ENCODE measurements around the gene IMPG2. TPM values are rescaled to one million over a fixed set of nuclear protein-coding genes. Genes with fewer than 3 reads are reported as not detected.

Gene IMPG2
- total RNA-seq, 1 donor from 2014 or later = 0.30 TPM

DNA sequence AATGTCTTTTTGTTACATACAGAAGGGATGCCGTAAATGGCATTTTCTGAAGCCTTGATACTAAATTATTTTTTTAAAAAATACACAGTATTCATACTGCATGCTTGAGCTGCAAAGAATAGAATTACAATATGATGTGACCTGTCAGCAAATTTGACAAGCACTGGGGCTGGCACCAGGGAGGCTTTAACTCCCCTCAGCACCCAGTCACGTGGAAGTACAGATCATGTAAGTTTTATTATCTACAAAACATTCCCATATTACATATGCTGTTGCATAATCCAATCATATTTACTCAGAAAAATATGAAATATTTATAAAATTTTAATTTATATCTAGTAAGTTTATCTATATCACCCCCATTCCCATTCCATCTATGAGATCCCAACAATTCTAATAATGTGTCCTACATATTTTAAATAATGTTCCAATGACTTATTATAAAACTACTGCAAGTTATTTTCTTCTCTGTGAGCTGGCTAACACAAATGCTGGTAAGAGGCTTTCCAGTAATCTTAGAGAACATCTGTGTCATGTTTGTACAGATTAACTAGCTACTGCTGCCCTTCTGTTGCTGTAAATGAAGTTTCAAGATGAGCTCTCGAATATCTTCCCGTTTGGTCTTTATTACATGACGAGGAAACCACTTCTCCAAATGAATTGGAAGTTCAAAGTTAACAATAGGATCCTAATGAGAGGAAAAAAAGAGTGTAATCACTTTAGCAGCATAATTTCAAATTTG is 5.2 kb upstream of the IMPG2 start:
- no peak overlapping the region for H3K4me3 ChIP-seq (ENCODE audit: insufficient read depth, low read depth, low read length)
- no peaks in the 10 kb centered on the region for H3K4me1 Mint-ChIP-seq (ENCODE audit: low read depth, unreplicated experiment)
- no peaks in the 10 kb centered on the region for H3K79me2 ChIP-seq (ENCODE audit: insufficient read depth, low read length)
- H3K9ac ChIP-seq (ENCODE audit: low read length) = no peak overlapping the region
- no peak overlapping the region for H2AFZ ChIP-seq (ENCODE audit: low read depth, low read length)
- no peak overlapping the region for H3K27ac Mint-ChIP-seq (ENCODE audit: unreplicated experiment)
- H3K36me3 ChIP-seq (ENCODE audit: insufficient read depth, low read length) = peaks cover 4% of the 10 kb centered on the region
- no peak overlapping the region for H3K4me2 ChIP-seq (ENCODE audit: low read length)
- no peak overlapping the region for H3K27ac ChIP-seq (ENCODE audit: low read depth, low read length)
- no peaks in the 10 kb centered on the region for H3K9me3 ChIP-seq (ENCODE audit: insufficient read depth, low read depth, low read length)
- H3K27me3 Mint-ChIP-seq (ENCODE audit: low read depth, unreplicated experiment) = no peaks in the 10 kb centered on the region
- H4K20me1 ChIP-seq (ENCODE audit: insufficient read depth, low read length) = no peaks in the 10 kb centered on the region
- peaks cover 5% of the 10 kb centered on the region for H3K36me3 Mint-ChIP-seq (ENCODE audit: low read depth, unreplicated experiment)
- H3K9me3 Mint-ChIP-seq (ENCODE audit: unreplicated experiment) = no peaks in the 10 kb centered on the region
- DNase-seq (ENCODE audit: low read depth) = no peak
- TF ChIP-seq EZH2 (IDR thresholded peaks at IDR 0.05; ENCODE audit: insufficient read depth, low read length) = no peak
- no peak for TF ChIP-seq CTCF (IDR thresholded peaks at IDR 0.05; ENCODE audit: insufficient read depth, low read depth, low read length)
- no peaks in the 10 kb centered on the region for H3K27me3 ChIP-seq (ENCODE audit: insufficient read depth, low read length)
- FAIRE-seq = no peak
- H3K4me1 ChIP-seq (ENCODE audit: insufficient read depth, low read length) = no peaks in the 10 kb centered on the region
- H3K4me3 Mint-ChIP-seq (ENCODE audit: unreplicated experiment) = no peak overlapping the region

DNA sequence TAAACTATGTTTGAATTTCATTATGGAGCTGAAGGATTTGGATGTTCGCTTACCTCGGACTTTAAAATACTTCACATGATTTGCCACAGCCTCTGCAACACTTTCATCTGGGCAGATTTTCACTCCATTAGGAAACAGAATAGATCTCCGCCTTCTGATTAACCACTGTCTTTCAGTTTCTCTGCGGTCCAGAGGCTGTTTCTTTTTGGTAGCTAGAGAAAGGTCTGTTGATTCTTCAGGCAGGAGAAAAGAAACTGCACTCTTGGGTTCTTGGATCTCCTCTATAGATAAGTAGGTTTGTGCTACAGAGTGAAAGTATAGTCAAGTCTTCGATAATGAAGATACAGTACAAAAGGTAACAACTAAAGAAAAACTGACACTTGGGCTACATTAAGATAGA is 844 bp downstream of the IMPG2 start:
- no peak overlapping the region for H3K27ac ChIP-seq (ENCODE audit: low read depth, low read length)
- no peaks in the 10 kb centered on the region for H3K79me2 ChIP-seq (ENCODE audit: insufficient read depth, low read length)
- H3K36me3 ChIP-seq (ENCODE audit: insufficient read depth, low read length) = no peaks in the 10 kb centered on the region
- H3K27me3 ChIP-seq (ENCODE audit: insufficient read depth, low read length) = no peaks in the 10 kb centered on the region
- Mint-ChIP-seq H3K4me3 (ENCODE audit: unreplicated experiment) (no peak overlapping the region), H3K36me3 (ENCODE audit: low read depth, unreplicated experiment) (no peaks in the 10 kb centered on the region), H3K27me3 (ENCODE audit: low read depth, unreplicated experiment) (no peaks in the 10 kb centered on the region), H3K9me3 (ENCODE audit: unreplicated experiment) (no peaks in the 10 kb centered on the region), H3K4me1 (ENCODE audit: low read depth, unreplicated experiment) (no peaks in the 10 kb centered on the region), H3K27ac (ENCODE audit: unreplicated experiment) (no peak overlapping the region)
- no peak overlapping the region for H3K9ac ChIP-seq (ENCODE audit: low read length)
- DNase-seq (ENCODE audit: low read depth) (no peak), FAIRE-seq (no peak)
- H3K4me3 ChIP-seq (ENCODE audit: insufficient read depth, low read depth, low read length) = no peak overlapping the region
- no peaks in the 10 kb centered on the region for H3K4me1 ChIP-seq (ENCODE audit: insufficient read depth, low read length)
- no peak overlapping the region for H3K4me2 ChIP-seq (ENCODE audit: low read length)
- no peak overlapping the region for H2AFZ ChIP-seq (ENCODE audit: low read depth, low read length)
- H3K9me3 ChIP-seq (ENCODE audit: insufficient read depth, low read depth, low read length) = no peaks in the 10 kb centered on the region
- no peak for TF ChIP-seq CTCF (IDR thresholded peaks at IDR 0.05; ENCODE audit: insufficient read depth, low read depth, low read length)
- no peak for TF ChIP-seq EZH2 (IDR thresholded peaks at IDR 0.05; ENCODE audit: insufficient read depth, low read length)
- no peaks in the 10 kb centered on the region for H4K20me1 ChIP-seq (ENCODE audit: insufficient read depth, low read length)

DNA sequence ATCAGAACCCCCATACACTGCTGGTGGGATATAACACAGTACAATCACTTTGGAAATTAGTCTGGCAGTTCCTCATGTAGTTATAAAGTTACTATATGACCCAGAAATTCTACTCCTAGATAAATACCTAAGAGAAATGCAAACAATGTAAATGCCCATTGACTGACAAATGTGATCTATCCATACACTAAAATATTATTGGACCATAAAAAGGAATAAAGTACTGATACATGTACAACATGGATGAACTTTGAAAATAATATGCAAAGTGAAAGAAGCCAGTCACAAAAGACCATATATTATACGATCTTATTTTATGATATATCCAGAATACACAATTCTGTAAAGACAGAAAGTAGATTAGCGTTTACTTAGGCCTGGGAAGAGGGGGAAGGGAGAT is 7.8 kb downstream of the IMPG2 start:
- Mint-ChIP-seq H3K4me3 (ENCODE audit: unreplicated experiment) (no peak overlapping the region), H3K4me1 (ENCODE audit: low read depth, unreplicated experiment) (no peaks in the 10 kb centered on the region), H3K36me3 (ENCODE audit: low read depth, unreplicated experiment) (peaks cover 12% of the 10 kb centered on the region), H3K27ac (ENCODE audit: unreplicated experiment) (no peak overlapping the region), H3K9me3 (ENCODE audit: unreplicated experiment) (peaks cover 8% of the 10 kb centered on the region), H3K27me3 (ENCODE audit: low read depth, unreplicated experiment) (no peaks in the 10 kb centered on the region)
- H3K4me3 ChIP-seq (ENCODE audit: insufficient read depth, low read depth, low read length) = no peak overlapping the region
- no peak overlapping the region for H3K4me2 ChIP-seq (ENCODE audit: low read length)
- no peaks in the 10 kb centered on the region for H3K9me3 ChIP-seq (ENCODE audit: insufficient read depth, low read depth, low read length)
- TF ChIP-seq EZH2 (IDR thresholded peaks at IDR 0.05; ENCODE audit: insufficient read depth, low read length) (no peak), CTCF (IDR thresholded peaks at IDR 0.05; ENCODE audit: insufficient read depth, low read depth, low read length) (no peak)
- no peak overlapping the region for H3K27ac ChIP-seq (ENCODE audit: low read depth, low read length)
- FAIRE-seq (no peak), DNase-seq (ENCODE audit: low read depth) (no peak)
- no peaks in the 10 kb centered on the region for H4K20me1 ChIP-seq (ENCODE audit: insufficient read depth, low read length)
- no peaks in the 10 kb centered on the region for H3K27me3 ChIP-seq (ENCODE audit: insufficient read depth, low read length)
- H3K9ac ChIP-seq (ENCODE audit: low read length) = no peak overlapping the region
- H3K4me1 ChIP-seq (ENCODE audit: insufficient read depth, low read length) = no peaks in the 10 kb centered on the region
- H3K36me3 ChIP-seq (ENCODE audit: insufficient read depth, low read length) = no peaks in the 10 kb centered on the region
- no peak overlapping the region for H2AFZ ChIP-seq (ENCODE audit: low read depth, low read length)
- H3K79me2 ChIP-seq (ENCODE audit: insufficient read depth, low read length) = no peaks in the 10 kb centered on the region

All from astrocyte (in vitro differentiated cells and primary cell).